OCI-LY7 (cell line): Measurements from ENCODE around the gene FYN. TPM values are rescaled to one million over a fixed set of nuclear protein-coding genes. Genes with fewer than 3 reads are reported as not detected.

Source experiments
- BruUV-seq: library from RNA; stranded (reverse); fragments of 400-500 nt; replicated peaks from 2 replicates; lab custom pipeline; 2021; lab: Mats Ljungman, UMichigan
- CTCF ChIA-PET: fragments of 300-600 bp; sonication (Branson Sonifier 250); formaldehyde crosslinking; loops from one replicate; lab custom pipeline; 2022; ENCODE audit warnings: antibody characterized with exemption; ENCODE audit not compliant: unreplicated experiment; lab: Charles Lee
- POLR2A ChIA-PET: fragments of 300-600 bp; sonication (Branson Sonifier 250); formaldehyde crosslinking; loops from one replicate; lab custom pipeline; 2022; ENCODE audit warnings: antibody characterized with exemption; lab: Charles Lee
- DNase-seq: peaks from one replicate; pipeline ENCODE4 v3.0.0-alpha.2; 2015; ENCODE audit warnings: low spot score
- H2AFZ ChIP-seq: fragments of 200-600 bp; sonication (generic), shearing (Covaris generic); 2 replicates; pipeline ENCODE4 v1.6.1; 2014; ENCODE audit warnings: mild to moderate bottlenecking, antibody characterized with exemption, low read length, moderate library complexity
- H3K27ac ChIP-seq: fragments of 200-600 bp; sonication (generic); 2 replicates; pipeline ENCODE4 v1.5.1; 2014; ENCODE audit warnings: mixed run types, low read depth, mild to moderate bottlenecking, moderate library complexity, low read length, inconsistent platforms; ENCODE audit not compliant: poor library complexity, severe bottlenecking
- H3K36me3 ChIP-seq: fragments of 200-600 bp; sonication (generic); 2 replicates; pipeline ENCODE4 v1.6.1; 2014; ENCODE audit warnings: mild to moderate bottlenecking, antibody characterized with exemption, low read length, moderate library complexity, mixed read lengths; ENCODE audit not compliant: insufficient read depth
- H3K4me1 ChIP-seq: fragments of 200-600 bp; sonication (generic); 2 replicates; pipeline ENCODE4 v1.5.1; 2014; ENCODE audit warnings: mild to moderate bottlenecking, low read length; ENCODE audit not compliant: insufficient read depth, poor library complexity, severe bottlenecking
- H3K4me2 ChIP-seq: fragments of 200-600 bp; sonication (generic); 2 replicates; pipeline ENCODE4 v1.6.1; 2014; ENCODE audit warnings: mild to moderate bottlenecking, low read length
- H3K4me3 ChIP-seq: fragments of 200-600 bp; sonication (generic); 2 replicates; pipeline ENCODE4 v1.5.1; 2014; ENCODE audit warnings: mild to moderate bottlenecking, low read depth, low read length; ENCODE audit not compliant: poor library complexity, severe bottlenecking
- H3K79me2 ChIP-seq: fragments of 200-600 bp; sonication (generic); 2 replicates; pipeline ENCODE4 v1.6.1; 2016; ENCODE audit warnings: low read depth, mild to moderate bottlenecking, low read length, moderate library complexity, mixed read lengths; ENCODE audit not compliant: insufficient read depth
- H3K9me2 ChIP-seq: fragments of 200-600 bp; sonication (generic); 2 replicates; pipeline ENCODE4 v1.6.1; 2016; ENCODE audit warnings: mild to moderate bottlenecking, low read length, mixed read lengths; ENCODE audit not compliant: insufficient read depth
- H3K9me3 ChIP-seq: fragments of 200-600 bp; sonication (generic); 2 replicates; pipeline ENCODE4 v1.6.1; 2014; ENCODE audit warnings: mild to moderate bottlenecking, mixed run types, low read length, mixed read lengths
- H4K20me1 ChIP-seq: fragments of 200-600 bp; sonication (generic); 2 replicates; pipeline ENCODE4 v1.6.1; 2014; ENCODE audit warnings: mild to moderate bottlenecking, antibody characterized with exemption, low read length, moderate library complexity, mixed read lengths; ENCODE audit not compliant: insufficient read depth
- CTCF ChIP-seq: fragments of 200-600 bp; sonication (generic); conservative IDR thresholded peaks from 2 replicates; pipeline ENCODE4 v1.5.1; 2014; ENCODE audit warnings: mild to moderate bottlenecking, antibody characterized with exemption, low read length, moderate library complexity, mixed read lengths
- EZH2phosphoT487 ChIP-seq: fragments of 200-600 bp; sonication (generic); IDR thresholded peaks from 2 replicates; pipeline ENCODE4 v1.6.1; 2018; ENCODE audit warnings: low read depth, borderline replicate concordance, mild to moderate bottlenecking, mixed run types, antibody characterized with exemption, low read length, moderate library complexity, mixed read lengths
- intact Hi-C: fragments of 100-400 bp; cut with micrococcal nuclease; formaldehyde crosslinking; loops from one replicate; pipeline ENCODE4 v1.10.0; 2022; ENCODE audit not compliant: unreplicated experiment
- total RNA-seq, 2 experiments: library from RNA; depleted of rRNA in 1 of 2; stranded (reverse); fragments of >200 nt in 1 of 2; shearing (Covaris generic) in 1 of 2; gene quantifications; 2 replicates each; pipeline ENCODE4 v1.2.3, GENCODE V29; 2014 to 2022

FYN gene
- total RNA-seq, 2 experiments from 2014 or later = 57.3 to 92.9 TPM

GRCh38 chr6:111900735-111901134, 27.5 kb upstream of the FYN start:
- H3K4me3 ChIP-seq = no peak overlapping the region
- no peak overlapping the region for H3K4me2 ChIP-seq
- H3K4me1 ChIP-seq = no peaks in the 10 kb centered on the region
- intact Hi-C loops = no loop called here
- no peak overlapping the region for H3K27ac ChIP-seq
- no peak for TF ChIP-seq CTCF
- TF ChIP-seq EZH2phosphoT487 = no peak
- no peaks in the 10 kb centered on the region for H3K9me2 ChIP-seq
- no peak overlapping the region for H2AFZ ChIP-seq
- ChIA-PET POLR2A (no interaction called here), CTCF (no interaction called here)
- DNase-seq = no peak
- no peaks in the 10 kb centered on the region for H3K36me3 ChIP-seq
- no TSS peak for BruUV-seq
- no peaks in the 10 kb centered on the region for H4K20me1 ChIP-seq
- no peaks in the 10 kb centered on the region for H3K79me2 ChIP-seq
- H3K9me3 ChIP-seq = no peaks in the 10 kb centered on the region

GRCh38 chr6:111899531-111899930, 26.3 kb upstream of the FYN start:
- intact Hi-C loops = no loop called here
- ChIA-PET CTCF (no interaction called here), POLR2A (no interaction called here)

More at GRCh38 chr6:111899531-111899930, 26.3 kb upstream of the FYN start:
- BruUV-seq = no TSS peak
- Histone ChIP-seq H3K4me2 (no peak overlapping the region), H3K9me3 (no peaks in the 10 kb centered on the region), H4K20me1 (no peaks in the 10 kb centered on the region), H2AFZ (no peak overlapping the region), H3K36me3 (no peaks in the 10 kb centered on the region), H3K79me2 (no peaks in the 10 kb centered on the region), H3K4me1 (no peaks in the 10 kb centered on the region), H3K9me2 (no peaks in the 10 kb centered on the region), H3K4me3 (no peak overlapping the region), H3K27ac (no peak overlapping the region)
- TF ChIP-seq EZH2phosphoT487 (no peak), CTCF (no peak)
- DNase-seq = no peak
